Fibroblast of mammary gland (primary cell): ENCODE data around the gene PREB.
"Not testable (repeated sequence)": the region's sequence is repeated elsewhere in the genome, so short reads cannot be mapped to it uniquely, and the experiment has no call there.

ENCODE experiments used
- DNase-seq: peaks from one replicate; pipeline ENCODE4 v3.0.0-alpha.2; 2010; ENCODE audit warnings: low read depth
- H3K4me3 ChIP-seq: 2 replicates; pipeline ENCODE4 v1.5.1; 2011; ENCODE audit warnings: low read depth, mild to moderate bottlenecking, low read length, moderate library complexity; ENCODE audit not compliant: control insufficient read depth
- TF ChIP-seq, protein P1 (sequence below): conservative IDR thresholded peaks from 2 replicates; pipeline ENCODE4 v1.5.1; 2011; ENCODE audit warnings: low read depth, low read length, inconsistent platforms; ENCODE audit not compliant: control insufficient read depth, insufficient read depth

Gene PREB

DNA sequence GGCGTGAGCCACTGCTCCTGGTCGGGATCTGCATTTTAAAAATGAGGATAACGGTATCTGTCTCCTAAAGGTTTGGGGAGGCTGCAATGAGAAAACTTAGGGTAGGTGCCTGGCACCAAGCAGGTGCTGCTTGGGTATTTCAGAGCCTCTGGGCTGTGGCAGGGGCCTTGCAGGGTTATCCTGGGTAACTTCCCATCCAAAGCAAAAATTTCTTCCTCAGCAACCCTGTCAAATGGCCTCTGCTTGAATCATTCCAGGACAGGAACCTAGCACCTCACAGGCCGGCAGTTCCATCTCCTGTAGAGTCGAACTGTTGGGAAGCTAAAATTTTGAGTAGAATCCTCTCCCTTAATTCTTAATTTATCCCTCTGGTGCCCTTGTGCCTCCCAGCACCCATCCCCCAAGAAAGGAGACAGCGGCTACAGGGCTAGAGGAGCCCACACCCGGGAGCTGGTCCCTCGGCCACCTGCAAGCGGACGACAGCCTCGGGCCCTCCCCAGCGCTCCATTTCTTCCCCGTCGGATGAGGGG is 16.4 kb downstream of the PREB start:
- TF ChIP-seq, protein P1, sequence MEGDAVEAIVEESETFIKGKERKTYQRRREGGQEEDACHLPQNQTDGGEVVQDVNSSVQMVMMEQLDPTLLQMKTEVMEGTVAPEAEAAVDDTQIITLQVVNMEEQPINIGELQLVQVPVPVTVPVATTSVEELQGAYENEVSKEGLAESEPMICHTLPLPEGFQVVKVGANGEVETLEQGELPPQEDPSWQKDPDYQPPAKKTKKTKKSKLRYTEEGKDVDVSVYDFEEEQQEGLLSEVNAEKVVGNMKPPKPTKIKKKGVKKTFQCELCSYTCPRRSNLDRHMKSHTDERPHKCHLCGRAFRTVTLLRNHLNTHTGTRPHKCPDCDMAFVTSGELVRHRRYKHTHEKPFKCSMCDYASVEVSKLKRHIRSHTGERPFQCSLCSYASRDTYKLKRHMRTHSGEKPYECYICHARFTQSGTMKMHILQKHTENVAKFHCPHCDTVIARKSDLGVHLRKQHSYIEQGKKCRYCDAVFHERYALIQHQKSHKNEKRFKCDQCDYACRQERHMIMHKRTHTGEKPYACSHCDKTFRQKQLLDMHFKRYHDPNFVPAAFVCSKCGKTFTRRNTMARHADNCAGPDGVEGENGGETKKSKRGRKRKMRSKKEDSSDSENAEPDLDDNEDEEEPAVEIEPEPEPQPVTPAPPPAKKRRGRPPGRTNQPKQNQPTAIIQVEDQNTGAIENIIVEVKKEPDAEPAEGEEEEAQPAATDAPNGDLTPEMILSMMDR: no peak
- DNase-seq: no peak
- peak overlapping the region; percentile 56 for H3K4me3 ChIP-seq

DNA sequence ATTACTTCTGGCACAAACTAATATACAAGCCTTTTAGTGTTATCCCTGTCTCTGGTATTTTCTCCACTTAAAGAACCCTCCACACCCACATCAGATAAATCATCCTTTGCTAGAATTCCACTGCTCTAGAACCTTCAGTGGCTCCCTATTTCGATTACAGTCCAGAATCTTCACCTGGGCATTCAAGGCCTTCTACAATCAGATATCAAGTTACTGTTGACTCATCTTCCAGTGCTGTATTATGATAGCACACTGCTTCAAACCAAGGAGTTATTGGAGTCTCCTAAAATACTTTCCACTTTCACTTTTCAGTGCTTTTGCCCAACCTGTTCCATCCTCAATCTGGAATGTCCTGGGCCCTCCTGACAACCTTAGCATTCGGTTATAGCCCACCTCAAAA is 18.9 kb downstream of the PREB start:
- peak; percentile 17 for DNase-seq
- TF ChIP-seq, protein P1: no peak
- no peak overlapping the region for H3K4me3 ChIP-seq

DNA sequence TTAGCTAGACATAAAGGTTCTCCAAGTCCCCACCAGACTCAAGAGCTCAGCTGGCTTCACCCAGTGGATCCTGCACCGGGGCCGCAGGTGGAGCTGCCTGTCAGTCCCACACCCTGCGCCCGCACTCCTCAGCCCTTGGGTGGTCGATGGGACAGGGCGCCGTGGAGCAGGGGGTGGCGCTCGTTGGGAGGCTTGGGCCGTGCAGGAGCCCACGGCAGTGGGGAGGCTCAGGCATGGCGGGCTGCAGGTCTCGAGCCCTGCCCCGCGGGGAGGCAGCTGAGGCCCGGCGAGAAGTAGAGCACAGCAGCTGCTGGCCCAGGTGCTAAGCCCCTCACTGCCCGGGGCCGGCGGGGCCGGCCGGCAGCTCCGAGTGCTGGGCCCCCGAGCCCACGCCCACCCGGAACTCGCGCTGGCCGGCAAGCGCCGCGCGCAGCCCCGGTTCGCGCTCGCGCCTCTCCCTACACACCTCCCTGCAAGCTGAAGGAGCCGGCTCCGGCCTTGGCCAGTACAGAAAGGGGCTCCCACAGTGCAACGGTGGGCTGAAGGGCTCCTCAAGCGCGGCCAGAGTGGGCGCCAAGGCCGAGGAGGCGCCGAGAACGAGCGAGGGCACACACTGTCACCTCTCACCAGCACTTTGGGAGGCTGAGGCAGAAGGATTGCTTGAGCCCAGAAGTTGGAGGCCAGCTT is 22.9 kb downstream of the PREB start:
- not testable (repeated sequence) for H3K4me3 ChIP-seq, DNase-seq

DNA sequence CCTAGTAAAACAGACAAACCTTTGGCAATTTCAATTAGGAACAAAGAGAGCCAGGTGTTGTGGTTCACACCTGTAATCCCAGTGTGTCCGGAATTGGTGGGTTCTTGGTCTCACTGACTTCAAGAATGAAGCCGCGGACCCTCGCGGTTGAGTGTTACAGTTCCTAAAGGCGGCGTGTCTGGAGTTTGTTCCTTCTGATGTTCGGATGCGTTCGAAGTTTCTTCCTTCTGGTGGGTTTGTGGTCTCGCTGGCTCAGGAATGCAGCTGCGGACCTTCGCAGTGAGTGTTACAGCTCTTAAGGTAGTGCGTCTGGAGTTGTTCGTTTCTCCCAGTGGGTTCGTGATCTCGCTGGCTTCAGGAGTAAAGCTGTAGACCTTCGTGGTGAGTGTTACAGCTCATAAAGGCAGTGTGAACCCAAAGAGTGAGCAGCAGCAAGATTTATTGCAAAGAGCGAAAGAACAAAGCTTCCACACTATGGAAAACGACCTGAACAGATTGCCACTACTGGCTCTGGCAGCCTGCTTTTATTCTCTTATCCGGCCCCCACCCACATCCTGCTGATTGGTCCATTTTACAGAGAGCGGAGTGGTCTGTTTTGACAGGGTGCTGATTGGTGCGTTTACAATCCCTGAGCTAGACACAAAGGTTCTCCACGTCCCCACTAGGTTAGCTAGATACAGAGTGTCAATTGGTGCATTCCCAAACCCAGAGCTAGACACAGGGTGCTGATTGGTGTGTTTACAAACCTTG is 23.7 kb downstream of the PREB start:
- not testable (repeated sequence) for DNase-seq, H3K4me3 ChIP-seq

DNA sequence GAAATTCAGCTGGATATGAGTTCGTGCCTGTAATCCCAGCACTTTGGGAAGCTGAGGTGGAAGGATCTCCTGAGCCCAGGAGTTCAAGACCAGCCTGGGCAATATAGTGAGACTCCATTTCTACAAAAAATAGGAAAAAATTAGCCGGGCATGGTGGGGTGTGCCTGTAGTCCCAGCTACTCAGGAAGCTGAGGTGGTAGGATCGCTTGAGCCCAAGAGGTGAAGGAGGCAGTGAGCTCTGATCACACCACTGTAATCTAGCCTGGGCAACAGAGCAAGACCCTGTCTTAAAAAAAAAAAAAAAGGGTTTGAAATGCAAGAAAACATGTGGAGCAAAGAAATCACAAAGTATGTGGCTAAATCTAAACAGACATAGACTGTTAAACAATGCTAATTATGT is 25.4 kb downstream of the PREB start:
- DNase-seq: no peak
- no peak overlapping the region for H3K4me3 ChIP-seq
- TF ChIP-seq, protein P1: no peak

DNA sequence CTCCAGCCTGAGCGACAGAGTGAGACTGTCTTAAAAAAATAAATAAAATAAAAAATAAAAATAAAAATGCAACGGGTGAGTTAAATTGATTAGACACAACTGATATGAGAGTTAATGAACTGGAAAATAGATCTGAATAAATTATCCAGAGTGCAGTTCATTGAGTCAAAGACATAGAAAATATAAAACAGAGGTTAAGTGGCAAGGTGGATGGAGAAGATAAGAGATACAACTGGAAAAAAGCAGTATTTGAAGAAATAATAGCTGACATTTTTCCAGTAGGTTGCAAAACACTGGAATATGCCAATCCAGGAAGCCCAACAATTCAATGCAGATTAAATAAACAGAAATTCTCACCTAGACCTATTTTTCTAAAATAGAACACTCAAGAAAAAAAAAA is 26.2 kb downstream of the PREB start:
- no peak for DNase-seq
- H3K4me3 ChIP-seq: no peak overlapping the region
- TF ChIP-seq, protein P1: no peak

DNA sequence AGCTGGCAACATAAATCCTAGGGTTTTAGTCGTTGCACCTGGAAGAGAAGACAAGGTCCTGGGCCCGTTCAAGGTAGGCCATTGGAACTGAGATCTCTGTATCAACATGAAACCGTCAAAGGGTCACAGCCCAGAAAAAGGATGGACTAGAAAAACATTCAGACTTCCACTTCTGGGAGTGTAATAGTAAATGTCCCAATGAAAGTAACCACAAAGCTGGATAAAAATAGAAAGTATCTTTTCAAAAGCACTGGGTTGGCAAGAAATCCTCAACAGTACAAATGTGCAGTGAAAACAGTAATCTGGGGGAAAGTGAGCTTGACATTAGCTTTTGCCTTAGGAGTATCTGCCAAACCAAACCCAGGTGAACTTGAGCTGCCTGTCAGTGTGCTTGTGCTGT is 28.5 kb downstream of the PREB start:
- no peak overlapping the region for H3K4me3 ChIP-seq

More for the DNA sequence above, 28.5 kb downstream of the PREB start:
- no peak for DNase-seq
- TF ChIP-seq, protein P1: no peak
